Measurements from ENCODE around the gene FAM222A. TPM values are rescaled to one million over a fixed set of nuclear protein-coding genes. Genes with fewer than 3 reads are reported as not detected.

Gene FAM222A
- total RNA-seq, 1 experiment from 2014 or later: 1.7 TPM

DNA sequence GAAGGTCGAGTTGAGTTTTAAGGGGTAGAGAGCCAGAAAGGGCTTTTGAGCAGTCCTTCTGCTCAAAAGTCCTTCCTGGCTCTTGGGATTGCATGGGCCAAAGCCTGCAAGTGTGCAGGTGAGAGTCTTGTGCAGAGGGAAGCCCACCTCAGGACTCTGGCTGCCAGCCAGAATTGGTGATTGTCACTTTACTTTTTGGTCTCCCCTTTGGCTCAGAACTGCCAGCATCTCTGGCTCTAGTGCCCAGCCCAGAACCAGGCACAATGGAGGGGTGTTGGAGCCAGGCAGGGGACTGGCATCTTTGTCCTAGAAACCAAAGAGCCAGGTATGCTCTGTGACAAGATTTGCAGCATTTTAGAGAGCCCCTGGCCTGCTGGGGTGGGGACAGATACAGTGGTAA, 23.5 kb downstream of the FAM222A start:
- no peak for DNase-seq (ENCODE audit: low read depth)

DNA sequence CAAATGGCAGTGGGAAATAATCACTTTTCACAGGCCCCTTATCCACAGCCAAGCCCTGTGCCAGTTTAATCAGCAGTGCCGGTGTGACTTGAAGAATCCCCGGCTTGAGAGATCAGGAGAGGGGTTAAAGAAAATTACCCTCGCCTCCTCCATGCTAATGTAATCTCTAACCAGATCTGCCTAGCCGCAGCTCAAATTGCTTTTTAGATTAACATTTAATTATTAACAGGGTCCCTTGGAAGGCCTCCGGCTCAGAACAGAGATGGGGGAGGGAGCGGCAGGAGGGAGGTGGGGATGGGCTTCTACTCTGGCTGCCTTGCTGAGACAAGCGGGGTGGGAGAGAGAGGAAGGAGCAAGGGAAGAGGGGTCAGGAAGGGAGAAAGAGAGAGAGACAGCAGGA, 24.0 kb downstream of the FAM222A start:
- DNase-seq (ENCODE audit: low read depth): no peak

DNA sequence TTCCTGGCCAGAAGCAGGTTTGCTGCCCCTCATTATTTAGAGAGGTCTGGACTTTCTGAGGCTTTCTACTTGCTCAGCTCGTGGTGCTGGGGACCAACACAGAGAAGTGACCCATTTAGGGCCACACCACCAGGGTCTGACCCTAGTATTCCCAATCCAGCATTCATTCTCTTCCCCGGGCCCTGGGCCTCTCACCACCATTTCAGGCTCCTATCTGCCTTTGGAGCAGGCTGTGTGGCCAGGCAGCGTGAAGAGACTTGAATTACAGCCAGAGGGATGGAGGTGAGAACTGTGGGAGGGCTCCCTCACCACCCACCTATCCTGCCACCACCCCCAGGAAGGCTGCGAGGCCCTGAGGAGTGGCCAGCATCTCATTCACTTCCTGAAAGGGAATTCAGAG, 24.6 kb downstream of the FAM222A start:
- DNase-seq (ENCODE audit: low read depth): no peak

DNA sequence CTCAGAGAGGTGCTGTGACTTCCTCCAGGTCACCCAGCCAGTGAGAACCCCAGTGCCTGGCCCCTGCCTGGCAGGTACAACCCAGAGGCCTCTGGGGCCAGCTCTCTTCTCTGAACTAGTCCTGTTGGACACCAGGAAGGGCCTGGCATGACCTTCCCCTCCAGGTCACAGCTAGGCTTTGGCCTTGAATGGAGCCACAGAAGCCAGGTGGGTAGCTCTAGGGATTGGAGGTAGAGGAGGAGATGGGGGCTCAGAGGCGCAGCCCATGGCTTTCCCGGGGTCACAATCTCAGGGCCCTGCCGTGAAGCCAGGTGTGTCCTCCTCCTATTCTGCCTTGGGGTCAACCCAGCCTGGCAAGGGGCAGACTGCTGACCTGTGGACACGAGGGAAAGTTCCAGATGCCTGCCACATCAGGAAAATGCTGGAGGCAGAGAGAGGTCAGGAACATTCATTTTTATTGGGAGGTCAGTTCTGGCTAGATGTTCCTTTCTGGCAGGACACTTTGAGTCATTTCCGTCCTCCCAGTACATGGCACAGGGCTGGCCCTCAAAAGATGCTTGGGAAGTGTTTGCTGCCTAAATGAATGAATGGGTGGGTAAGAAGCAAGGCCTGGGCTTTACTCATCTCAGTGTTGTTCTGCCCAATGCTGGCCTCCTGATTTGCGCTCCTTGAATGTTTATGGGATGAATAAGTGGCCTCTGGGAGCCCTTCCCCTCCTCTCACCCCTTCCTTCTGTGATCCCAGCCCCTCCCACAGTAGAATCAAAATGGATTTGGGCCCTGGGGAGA, 25.4 kb downstream of the FAM222A start:
- DNase-seq (ENCODE audit: low read depth): peak; percentile 38

DNA sequence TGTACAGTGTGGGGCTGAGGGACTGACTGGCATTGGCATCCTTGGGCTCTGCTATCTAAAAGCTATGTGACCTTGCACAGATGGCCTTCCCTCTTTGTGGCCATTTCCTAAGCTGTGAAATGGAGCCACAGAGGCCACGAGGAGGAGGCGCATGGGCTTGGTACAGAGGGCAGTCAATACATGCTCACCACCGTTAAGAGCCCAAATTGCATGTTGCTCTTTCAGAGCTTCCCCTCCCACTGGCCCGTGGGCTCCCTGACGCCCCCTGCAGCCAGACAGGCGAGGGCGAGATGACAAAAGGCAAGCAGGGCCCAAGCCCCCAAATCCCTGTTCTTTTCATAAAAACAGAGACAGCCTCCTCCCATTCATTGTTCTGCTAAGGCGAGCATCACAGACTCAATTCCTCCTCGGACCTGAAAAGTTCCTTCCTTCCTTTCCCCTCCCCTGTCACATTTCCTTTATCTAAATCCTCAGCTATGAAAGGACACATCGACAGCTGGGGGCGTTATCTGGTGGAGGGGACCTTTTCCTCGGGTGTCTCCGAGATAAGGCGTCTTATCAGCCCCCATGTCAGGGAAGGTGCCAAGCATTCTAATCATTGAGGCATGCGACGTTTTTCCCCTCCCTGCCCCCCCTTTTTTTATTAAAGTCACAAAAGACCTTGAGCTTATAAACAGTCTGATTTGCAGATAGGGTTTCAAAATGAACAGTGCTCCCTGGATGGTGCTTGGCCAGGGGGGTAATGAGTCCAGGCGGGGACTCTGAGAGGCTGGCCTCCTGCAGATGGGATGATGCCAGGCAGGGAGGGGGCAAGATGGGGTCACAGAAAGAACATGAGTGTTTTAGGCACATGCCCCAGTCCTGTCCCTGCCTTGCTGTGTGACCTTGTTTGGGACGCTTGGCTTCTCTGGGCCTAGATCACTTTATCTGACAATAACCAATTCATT, 26.4 kb downstream of the FAM222A start:
- no peak for DNase-seq (ENCODE audit: low read depth)

DNA sequence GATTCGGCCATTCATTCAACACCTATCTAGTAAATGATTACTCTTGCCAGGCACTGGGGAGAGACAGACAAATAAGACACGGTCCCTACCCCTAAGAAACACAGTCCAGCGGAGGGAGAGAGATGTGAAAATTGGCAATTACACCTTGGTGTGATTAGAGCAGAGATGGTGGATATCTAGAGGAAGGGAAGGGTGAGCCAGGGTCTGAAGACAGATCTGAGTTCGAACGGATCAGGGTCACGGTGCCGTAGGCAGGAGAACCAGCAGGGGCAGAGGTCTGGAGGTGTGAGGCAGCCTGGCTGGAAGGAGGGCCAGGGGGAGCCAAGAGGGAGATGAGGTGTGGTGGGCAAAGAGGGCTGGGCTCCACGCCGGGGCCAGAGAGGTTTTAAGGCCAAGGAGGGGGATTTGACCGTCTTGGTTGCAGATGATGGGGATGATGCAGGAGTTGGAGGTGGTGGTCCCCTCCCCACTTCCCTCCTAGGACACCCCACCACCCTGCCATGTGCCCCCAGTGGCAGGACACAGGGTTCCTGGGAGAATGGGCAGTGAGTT, 27.1 kb downstream of the FAM222A start:
- DNase-seq (ENCODE audit: low read depth): no peak

DNA sequence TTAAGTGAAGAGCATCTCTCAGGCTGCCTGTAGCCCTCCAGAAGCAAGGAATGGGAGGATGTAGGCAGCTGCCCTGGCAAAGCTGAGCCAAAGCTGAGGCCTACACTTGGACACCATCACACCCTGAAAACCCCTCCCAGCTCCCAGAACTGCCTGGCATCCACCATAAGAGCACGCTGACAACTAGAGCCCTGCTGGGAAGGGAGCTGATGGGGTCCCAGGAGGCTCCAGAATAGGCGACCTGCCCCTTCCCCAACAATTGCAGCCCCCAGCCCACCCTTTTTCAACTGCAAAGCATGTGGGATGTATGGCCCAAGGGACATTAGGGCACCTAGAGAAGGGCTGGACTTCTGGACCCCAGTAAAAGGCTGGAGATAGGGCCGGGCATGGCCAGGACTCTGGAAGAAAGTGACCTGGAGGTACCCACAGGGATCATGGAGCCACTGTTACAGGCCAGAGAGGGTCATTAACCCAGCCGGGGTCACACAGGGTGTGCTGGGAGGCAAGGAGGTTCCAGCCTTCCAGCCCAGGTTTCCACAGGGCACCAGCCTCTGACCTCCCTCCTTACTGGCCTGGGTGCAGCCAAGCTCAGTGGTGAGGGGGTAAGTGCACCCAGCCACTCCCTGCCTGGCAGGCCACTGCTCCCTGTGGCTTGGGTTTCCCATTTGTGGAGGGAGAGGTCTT, 27.8 kb downstream of the FAM222A start:
- DNase-seq (ENCODE audit: low read depth): no peak

GRCh38 chr12:109741970-109742703, 28.5 kb downstream of the FAM222A start:
- no peak for DNase-seq (ENCODE audit: low read depth)

DNA sequence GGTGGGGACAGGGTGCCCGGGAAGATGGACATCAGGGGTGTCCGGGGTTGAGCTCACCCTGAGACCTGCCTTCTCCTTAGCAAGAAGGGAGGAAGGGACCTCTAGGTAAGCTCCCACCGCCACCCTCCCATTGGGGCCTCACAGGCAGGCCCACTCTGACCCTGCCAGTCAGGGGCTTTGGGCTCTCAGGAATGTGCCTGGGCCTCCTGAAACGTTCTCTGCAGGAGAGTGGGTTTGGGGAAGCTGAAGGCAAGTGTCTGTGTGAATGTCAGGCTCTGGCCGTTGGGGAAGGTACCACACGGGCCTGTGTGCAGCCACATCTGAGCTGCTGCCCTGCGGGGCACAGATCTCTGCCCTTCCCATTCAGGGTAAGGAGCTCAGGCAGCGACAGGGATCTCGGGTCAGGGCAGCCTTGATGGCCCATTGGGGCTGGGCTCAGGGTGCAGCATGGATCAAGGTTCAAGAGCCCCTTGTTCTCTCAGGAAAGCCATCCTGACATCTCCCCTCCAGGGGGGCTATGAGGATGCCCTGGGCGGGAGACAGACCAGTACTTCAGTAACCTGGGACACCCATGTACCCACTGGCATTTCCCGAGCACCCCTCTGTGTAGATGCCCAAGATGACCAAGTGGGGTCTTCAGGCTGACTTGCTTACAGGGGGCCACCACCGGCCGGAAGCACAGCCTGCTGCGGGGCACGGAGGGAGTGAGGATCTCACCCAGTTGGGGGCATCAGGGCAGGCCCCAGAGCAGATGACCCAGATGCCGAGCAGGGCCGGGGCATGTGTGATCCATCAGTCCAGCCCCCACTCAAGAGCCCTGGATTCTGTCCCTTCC, 29.7 kb downstream of the FAM222A start:
- DNase-seq (ENCODE audit: low read depth): no peak

DNA sequence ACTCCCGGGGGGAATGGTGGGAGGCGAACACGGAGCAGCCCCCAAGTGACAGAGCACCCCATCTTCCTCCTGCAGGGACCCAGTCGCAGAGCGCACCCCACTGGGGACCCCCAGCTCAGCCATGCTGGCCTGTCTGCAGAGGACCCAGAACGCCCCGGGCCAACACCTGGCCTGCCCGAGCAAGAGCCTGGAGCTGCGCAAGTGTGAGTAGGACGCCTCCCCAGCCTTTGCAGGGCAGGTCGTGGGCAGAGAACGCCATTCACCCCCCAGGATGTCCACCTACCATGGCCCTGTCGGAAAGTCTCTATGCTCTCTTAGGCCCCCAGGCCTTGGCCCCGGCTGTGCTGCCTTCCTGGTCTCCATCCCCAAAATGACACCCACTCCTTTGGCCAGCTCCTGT, 30.4 kb downstream of the FAM222A start:
- DNase-seq (ENCODE audit: low read depth): no peak

GRCh38 chr12:109744986-109745942, 31.6 kb downstream of the FAM222A start:
- no peak for DNase-seq (ENCODE audit: low read depth)

GRCh38 chr12:109752117-109753053, 38.8 kb downstream of the FAM222A start:
- DNase-seq (ENCODE audit: low read depth): no peak

- DNase-seq (ENCODE audit: low read depth): no peak
Observed at GRCh38 chr12:109753054-109753401, 39.4 kb downstream of the FAM222A start.

GRCh38 chr12:109753959-109754358, 40.3 kb downstream of the FAM222A start:
- DNase-seq (ENCODE audit: low read depth): no peak

- DNase-seq (ENCODE audit: low read depth): no peak
Observed at GRCh38 chr12:109756457-109756856, 42.8 kb downstream of the FAM222A start.

- no peak for DNase-seq (ENCODE audit: low read depth)
Observed at GRCh38 chr12:109757671-109758265, 44.1 kb downstream of the FAM222A start.

Measured in LHCN-M2 (cell line).